GM12878 (cell line): ENCODE measurements around the gene RAD51B. TPM values are rescaled to one million over a fixed set of nuclear protein-coding genes. Genes with fewer than 3 reads are reported as not detected.
A peak's percentile ranks its signal among the peaks of the same experiment; 100 is the strongest.

Source experiments
- ATAC-seq: fragments of 200-7000 bp; cut with Tn5 transposase; 3 replicates; pipeline ENCODE4 v1.9.1; 2020; ENCODE audit warnings: mild to moderate bottlenecking, moderate library complexity
- BruUV-seq: library from RNA; stranded (reverse); fragments of 400-500 nt; replicated peaks from 2 replicates; lab custom pipeline; 2021; lab: Mats Ljungman, UMichigan
- CTCF ChIA-PET: fragments of 300-600 bp; sonication (Branson Sonifier 250); formaldehyde crosslinking; extraction: SDS; loops from one replicate; lab custom pipeline; 2021; ENCODE audit warnings: inconsistent platforms; lab: Yijun Ruan, JAX
- POLR2A ChIA-PET: fragments of 350-600 bp; formaldehyde crosslinking; extraction: SDS; loops from one replicate; lab custom pipeline; 2021; ENCODE audit warnings: inconsistent platforms; lab: Charles Lee
- RAD21 ChIA-PET: fragments of 300-600 bp; sonication (Branson Sonifier 250); formaldehyde crosslinking; loops from one replicate; lab custom pipeline; 2023; ENCODE audit warnings: antibody characterized with exemption; ENCODE audit not compliant: unreplicated experiment; lab: Charles Lee
- SMC1A ChIA-PET: fragments of 300-600 bp; sonication (Branson Sonifier 250); formaldehyde crosslinking; loops from one replicate; lab custom pipeline; 2023; ENCODE audit not compliant: unreplicated experiment, uncharacterized antibody; lab: Charles Lee
- DNase-seq: peaks from one replicate; pipeline ENCODE4 v3.0.0-alpha.2; 2011; ENCODE audit warnings: low read depth, low spot score
- FAIRE-seq: peaks from 3 replicates; lab custom pipeline; 2011; peaks lifted over from hg19 to GRCh38; lab: Jason Lieb, UNC
- H2AFZ ChIP-seq: 2 replicates; pipeline ENCODE4 v1.6.0; 2011; ENCODE audit warnings: low read depth, low read length, control low read depth; ENCODE audit not compliant: control insufficient read depth
- H3K27ac ChIP-seq: 2 replicates; pipeline ENCODE4 v1.5.1; 2011; ENCODE audit warnings: control low read depth; ENCODE audit not compliant: control insufficient read depth, insufficient read depth
- H3K27me3 ChIP-seq, 2 experiments: replicated peaks in 1 of 2; 2 replicates each; pipeline versions ENCODE4 v1.6.0 to v1.6.1; 2011; ENCODE audit warnings: low read length in 1 of 2; ENCODE audit not compliant: control insufficient read depth in 2 of 2, insufficient read depth in 2 of 2
- H3K36me3 ChIP-seq, 2 experiments: 2 replicates each; pipeline ENCODE4 v1.5.1; 2011; ENCODE audit warnings: low read length in 1 of 2; ENCODE audit not compliant: control insufficient read depth in 2 of 2, insufficient read depth in 2 of 2
- H3K4me1 ChIP-seq: 2 replicates; pipeline ENCODE4 v1.6.1; 2011; ENCODE audit warnings: mild to moderate bottlenecking, low read length, moderate library complexity, mixed read lengths; ENCODE audit not compliant: control insufficient read depth, insufficient read depth
- H3K4me2 ChIP-seq: 2 replicates; pipeline ENCODE4 v1.6.0; 2011; ENCODE audit warnings: control low read depth; ENCODE audit not compliant: control insufficient read depth, insufficient read depth
- H3K4me3 ChIP-seq: fragments of 200-600 bp; sonication (generic); 2 replicates; pipeline ENCODE4 v1.5.1; 2016
- H3K79me2 ChIP-seq: 2 replicates; pipeline ENCODE4 v1.6.0; 2011; ENCODE audit warnings: low read length; ENCODE audit not compliant: control insufficient read depth, insufficient read depth
- H3K9ac ChIP-seq: 2 replicates; pipeline ENCODE4 v1.8.0; 2011; ENCODE audit warnings: low read length, control low read depth, mixed read lengths; ENCODE audit not compliant: control insufficient read depth, insufficient read depth
- H3K9me3 ChIP-seq: replicated peaks from 3 replicates; pipeline ENCODE4 v1.5.1; 2011; ENCODE audit warnings: mild to moderate bottlenecking, low read length; ENCODE audit not compliant: control insufficient read depth, insufficient read depth
- H4K20me1 ChIP-seq: 2 replicates; pipeline ENCODE4 v1.6.0; 2011; ENCODE audit not compliant: control insufficient read depth, insufficient read depth
- ASH2L ChIP-seq: fragments of 300-600, 200-600 bp; sonication (generic); IDR thresholded peaks from 2 replicates; pipeline ENCODE4 v1.6.1; 2017; ENCODE audit warnings: low read depth, mild to moderate bottlenecking, borderline replicate concordance
- BACH1 ChIP-seq: fragments of 450-650 bp; IDR thresholded peaks from 2 replicates; pipeline ENCODE4 v1.6.1; 2017; ENCODE audit warnings: mild to moderate bottlenecking, borderline replicate concordance
- DPF2 ChIP-seq: fragments of 450-650 bp; IDR thresholded peaks from 2 replicates; pipeline ENCODE4 v1.6.1; 2017; ENCODE audit warnings: mild to moderate bottlenecking
- IKZF1 ChIP-seq: fragments of 450-650 bp; conservative IDR thresholded peaks from 2 replicates; pipeline ENCODE4 v1.6.1; 2017; ENCODE audit warnings: antibody characterized with exemption, mild to moderate bottlenecking
- IKZF2 ChIP-seq, 2 experiments: fragments of 450-650 bp; IDR thresholded peaks; 2 replicates each; pipeline ENCODE4 v1.6.1; 2017; ENCODE audit warnings: mild to moderate bottlenecking in 2 of 2, moderate library complexity in 2 of 2
- MTA2 ChIP-seq: fragments of 450-650 bp; IDR thresholded peaks from 2 replicates; pipeline ENCODE4 v1.6.1; 2016; ENCODE audit warnings: low read depth, mild to moderate bottlenecking, moderate library complexity
- NFYA ChIP-seq: IDR thresholded peaks from 2 replicates; pipeline ENCODE4 v1.6.1; 2011; ENCODE audit warnings: low read depth, mild to moderate bottlenecking, low read length, improper control_type of control experiment, borderline replicate concordance
- PAX8 ChIP-seq: fragments of 450-650 bp; IDR thresholded peaks from 2 replicates; pipeline ENCODE4 v1.6.1; 2017; ENCODE audit warnings: mild to moderate bottlenecking, moderate library complexity
- PML ChIP-seq: IDR thresholded peaks from 2 replicates; pipeline ENCODE4 v1.6.1; 2012; ENCODE audit warnings: low read length, inconsistent platforms
- STAT1 ChIP-seq: fragments of 450-650 bp; conservative IDR thresholded peaks from 2 replicates; pipeline ENCODE4 v1.6.1; 2014; ENCODE audit warnings: antibody characterized with exemption, mild to moderate bottlenecking
- YY1 ChIP-seq: IDR thresholded peaks from 2 replicates; pipeline ENCODE4 v1.6.1; 2011; ENCODE audit warnings: low read depth, mild to moderate bottlenecking, low read length
- ZZZ3 ChIP-seq: IDR thresholded peaks from 2 replicates; pipeline ENCODE4 v1.6.1; 2011; ENCODE audit warnings: low read depth; ENCODE audit not compliant: control insufficient read depth, insufficient read length
- WGBS: methylation state at CpG from one replicate; pipeline ENCODE4 v1.1.6; 2016; ENCODE audit warnings: low lambda C conversion rate; ENCODE audit not compliant: insufficient replicate concordance, insufficient coverage; ENCODE audit errors: missing lambda C conversion rate; 5-methylcytosine and 5-hydroxymethylcytosine counted together
- in situ Hi-C: fragments of 300-500 bp; cut with MboI; formaldehyde crosslinking; loops from 9 replicates; pipeline ENCODE4 v1.14.3; 2018; ENCODE audit warnings: mixed read lengths
- intact Hi-C: fragments of 100-400 bp; cut with micrococcal nuclease; formaldehyde crosslinking; loops from one replicate; pipeline ENCODE4 v1.14.2; 2022; ENCODE audit not compliant: unreplicated experiment
- polyA plus RNA-seq, 11 experiments: library from polyadenylated mRNA; depleted of rRNA in 4 of 11; unstranded in 6 of 11; stranded (reverse) in 5 of 11; fragments of >200 nt; fragmentation: Nextera tagmentation in 4 of 11; fragmentation: Illumina TruSeq in 1 of 11; extraction: Ambion mirVana in 4 of 11; extraction: Trizol in 1 of 11; gene quantifications; 1 replicate in 1 of 11; 2 replicates in 10 of 11; pipeline versions ENCODE4 v1.2.1 to v1.2.3, GENCODE V29; 2011 to 2016; ENCODE audit warnings: inconsistent platforms in 2 of 11, missing spikeins in 2 of 11, low read depth in 1 of 11
- total RNA-seq, 4 experiments: library from RNA; depleted of rRNA in 3 of 4; stranded (reverse); fragments of >200 nt in 3 of 4; fragmentation: Illumina TruSeq in 1 of 4; extraction: Trizol in 1 of 4; gene quantifications; 2 replicates each; pipeline versions ENCODE4 v1.2.1 to v1.2.3, GENCODE V29; 2013 to 2021
- TF ChIP-seq, protein P1 (sequence below): fragments of 150-350 bp; IDR thresholded peaks from 2 replicates; pipeline ENCODE4 v1.6.1; 2014; ENCODE audit warnings: mild to moderate bottlenecking, low read depth, low read length
- TF ChIP-seq, protein P2 (sequence below): fragments of 450-650 bp; IDR thresholded peaks from 2 replicates; pipeline ENCODE4 v1.6.1; 2017; ENCODE audit warnings: low read depth, mild to moderate bottlenecking, moderate library complexity
- TF ChIP-seq, protein P3 (sequence below): IDR thresholded peaks from 2 replicates; pipeline ENCODE4 v1.6.1; 2012; ENCODE audit warnings: mild to moderate bottlenecking, low read depth, low read length
- TF ChIP-seq, protein P4 (sequence below): fragments of 450-650 bp; IDR thresholded peaks from 2 replicates; pipeline ENCODE4 v1.6.1; 2014; ENCODE audit warnings: mild to moderate bottlenecking

The RAD51B gene
- total and polyA plus RNA-seq, 10 of the 15 experiments (the other 5 are each of a cell fraction or from before 2014, with no cell fraction given) = 9.8 to 26.8 (median 21.3) TPM

DNA sequence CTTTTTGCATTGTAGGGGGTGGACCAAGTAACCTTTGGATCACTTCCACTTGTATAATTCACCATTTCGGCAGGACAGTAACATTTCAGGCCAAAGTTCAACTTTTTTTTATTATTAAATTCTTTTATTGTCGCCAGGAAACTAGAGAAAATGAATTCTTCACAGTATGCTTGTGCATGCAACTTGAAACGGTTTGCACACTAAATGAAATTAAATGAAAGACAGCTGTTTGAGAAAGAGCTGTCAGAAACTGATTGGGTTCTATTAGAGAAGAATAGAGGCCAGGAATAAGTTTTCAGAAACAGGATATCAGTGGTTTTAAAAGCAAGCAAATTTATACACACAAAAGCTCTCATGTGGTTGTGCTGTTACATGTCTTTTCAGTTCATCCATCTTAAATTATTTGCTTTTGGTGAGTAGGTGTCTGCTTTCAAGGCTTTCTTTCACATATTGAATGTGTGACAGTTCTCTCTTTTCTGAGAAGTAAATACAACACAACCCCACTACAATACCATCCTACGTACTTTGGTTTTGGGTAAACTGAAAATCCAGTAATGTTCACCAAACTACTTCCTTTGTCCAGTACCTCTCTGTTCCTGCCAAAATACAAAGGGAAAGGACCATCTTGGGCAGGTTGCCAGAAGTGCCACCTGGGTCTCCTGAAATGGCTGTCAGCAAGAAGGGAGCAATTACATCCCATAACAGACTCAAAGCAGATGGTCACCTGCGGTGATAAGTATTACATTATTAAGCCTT, 291.7 kb downstream of the RAD51B start:
- no peak overlapping the region for H3K9ac ChIP-seq
- TF ChIP-seq ASH2L = no peak
- no peak for TF ChIP-seq NFYA
- peak in 1 of 2 experiments; percentile 36; a peak in 3 of 4 replicates for TF ChIP-seq IKZF2 (IDR thresholded peaks at IDR 0.05)
- TF ChIP-seq STAT1 = no peak
- TF ChIP-seq MTA2 = peak; percentile 38; the same call in 1 of the 2 replicates
- TF ChIP-seq YY1 = 0 out of 2 replicates have a peak, but pooled peaks have one; percentile 11
- TF ChIP-seq PAX8 = no peak
- TF ChIP-seq DPF2 = 0 out of 2 replicates have a peak, but pooled peaks have one; percentile 38
- TF ChIP-seq, protein P1, sequence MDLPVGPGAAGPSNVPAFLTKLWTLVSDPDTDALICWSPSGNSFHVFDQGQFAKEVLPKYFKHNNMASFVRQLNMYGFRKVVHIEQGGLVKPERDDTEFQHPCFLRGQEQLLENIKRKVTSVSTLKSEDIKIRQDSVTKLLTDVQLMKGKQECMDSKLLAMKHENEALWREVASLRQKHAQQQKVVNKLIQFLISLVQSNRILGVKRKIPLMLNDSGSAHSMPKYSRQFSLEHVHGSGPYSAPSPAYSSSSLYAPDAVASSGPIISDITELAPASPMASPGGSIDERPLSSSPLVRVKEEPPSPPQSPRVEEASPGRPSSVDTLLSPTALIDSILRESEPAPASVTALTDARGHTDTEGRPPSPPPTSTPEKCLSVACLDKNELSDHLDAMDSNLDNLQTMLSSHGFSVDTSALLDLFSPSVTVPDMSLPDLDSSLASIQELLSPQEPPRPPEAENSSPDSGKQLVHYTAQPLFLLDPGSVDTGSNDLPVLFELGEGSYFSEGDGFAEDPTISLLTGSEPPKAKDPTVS = no peak
- TF ChIP-seq ZZZ3 = no peak
- TF ChIP-seq, protein P2, sequence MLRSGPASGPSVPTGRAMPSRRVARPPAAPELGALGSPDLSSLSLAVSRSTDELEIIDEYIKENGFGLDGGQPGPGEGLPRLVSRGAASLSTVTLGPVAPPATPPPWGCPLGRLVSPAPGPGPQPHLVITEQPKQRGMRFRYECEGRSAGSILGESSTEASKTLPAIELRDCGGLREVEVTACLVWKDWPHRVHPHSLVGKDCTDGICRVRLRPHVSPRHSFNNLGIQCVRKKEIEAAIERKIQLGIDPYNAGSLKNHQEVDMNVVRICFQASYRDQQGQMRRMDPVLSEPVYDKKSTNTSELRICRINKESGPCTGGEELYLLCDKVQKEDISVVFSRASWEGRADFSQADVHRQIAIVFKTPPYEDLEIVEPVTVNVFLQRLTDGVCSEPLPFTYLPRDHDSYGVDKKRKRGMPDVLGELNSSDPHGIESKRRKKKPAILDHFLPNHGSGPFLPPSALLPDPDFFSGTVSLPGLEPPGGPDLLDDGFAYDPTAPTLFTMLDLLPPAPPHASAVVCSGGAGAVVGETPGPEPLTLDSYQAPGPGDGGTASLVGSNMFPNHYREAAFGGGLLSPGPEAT = peak; percentile 61
- TF ChIP-seq, protein P3, sequence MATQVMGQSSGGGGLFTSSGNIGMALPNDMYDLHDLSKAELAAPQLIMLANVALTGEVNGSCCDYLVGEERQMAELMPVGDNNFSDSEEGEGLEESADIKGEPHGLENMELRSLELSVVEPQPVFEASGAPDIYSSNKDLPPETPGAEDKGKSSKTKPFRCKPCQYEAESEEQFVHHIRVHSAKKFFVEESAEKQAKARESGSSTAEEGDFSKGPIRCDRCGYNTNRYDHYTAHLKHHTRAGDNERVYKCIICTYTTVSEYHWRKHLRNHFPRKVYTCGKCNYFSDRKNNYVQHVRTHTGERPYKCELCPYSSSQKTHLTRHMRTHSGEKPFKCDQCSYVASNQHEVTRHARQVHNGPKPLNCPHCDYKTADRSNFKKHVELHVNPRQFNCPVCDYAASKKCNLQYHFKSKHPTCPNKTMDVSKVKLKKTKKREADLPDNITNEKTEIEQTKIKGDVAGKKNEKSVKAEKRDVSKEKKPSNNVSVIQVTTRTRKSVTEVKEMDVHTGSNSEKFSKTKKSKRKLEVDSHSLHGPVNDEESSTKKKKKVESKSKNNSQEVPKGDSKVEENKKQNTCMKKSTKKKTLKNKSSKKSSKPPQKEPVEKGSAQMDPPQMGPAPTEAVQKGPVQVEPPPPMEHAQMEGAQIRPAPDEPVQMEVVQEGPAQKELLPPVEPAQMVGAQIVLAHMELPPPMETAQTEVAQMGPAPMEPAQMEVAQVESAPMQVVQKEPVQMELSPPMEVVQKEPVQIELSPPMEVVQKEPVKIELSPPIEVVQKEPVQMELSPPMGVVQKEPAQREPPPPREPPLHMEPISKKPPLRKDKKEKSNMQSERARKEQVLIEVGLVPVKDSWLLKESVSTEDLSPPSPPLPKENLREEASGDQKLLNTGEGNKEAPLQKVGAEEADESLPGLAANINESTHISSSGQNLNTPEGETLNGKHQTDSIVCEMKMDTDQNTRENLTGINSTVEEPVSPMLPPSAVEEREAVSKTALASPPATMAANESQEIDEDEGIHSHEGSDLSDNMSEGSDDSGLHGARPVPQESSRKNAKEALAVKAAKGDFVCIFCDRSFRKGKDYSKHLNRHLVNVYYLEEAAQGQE = no peak
- TF ChIP-seq, protein P4, sequence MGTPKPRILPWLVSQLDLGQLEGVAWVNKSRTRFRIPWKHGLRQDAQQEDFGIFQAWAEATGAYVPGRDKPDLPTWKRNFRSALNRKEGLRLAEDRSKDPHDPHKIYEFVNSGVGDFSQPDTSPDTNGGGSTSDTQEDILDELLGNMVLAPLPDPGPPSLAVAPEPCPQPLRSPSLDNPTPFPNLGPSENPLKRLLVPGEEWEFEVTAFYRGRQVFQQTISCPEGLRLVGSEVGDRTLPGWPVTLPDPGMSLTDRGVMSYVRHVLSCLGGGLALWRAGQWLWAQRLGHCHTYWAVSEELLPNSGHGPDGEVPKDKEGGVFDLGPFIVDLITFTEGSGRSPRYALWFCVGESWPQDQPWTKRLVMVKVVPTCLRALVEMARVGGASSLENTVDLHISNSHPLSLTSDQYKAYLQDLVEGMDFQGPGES = no peak
- peak; percentile 44; the same call in 1 of the 2 replicates for TF ChIP-seq IKZF1
- TF ChIP-seq PML = no peak
- no peak for TF ChIP-seq BACH1

More for the DNA sequence above, 291.7 kb downstream of the RAD51B start:
- ChIA-PET RAD21 (interaction anchor here (0.5 to 1.3 kb wide), 3 partner anchors 107 to 124 kb away, joined by 3 to 4 read pairs (median 3); no protein-coding TSS in a partner anchor), CTCF (interaction anchor here (2.3 kb wide), 1 partner anchor 17 kb away, joined by 8 read pairs; no protein-coding TSS in a partner anchor), POLR2A (no interaction called here), SMC1A (interaction anchor here (0.6 to 1.4 kb wide), 6 partner anchors 22 to 907 kb away, joined by 3 to 4 read pairs (median 4); no protein-coding TSS in a partner anchor)
- H3K79me2 ChIP-seq = no peaks in the 10 kb centered on the region
- peak; percentile 50 for ATAC-seq
- in situ Hi-C loops (no loop called here), intact Hi-C loops (no loop called here)
- H4K20me1 ChIP-seq = no peaks in the 10 kb centered on the region
- no peaks in the 10 kb centered on the region for H3K36me3 ChIP-seq
- no TSS peak for BruUV-seq
- peak; percentile 21 for DNase-seq
- H3K27me3 ChIP-seq = no peaks in the 10 kb centered on the region
- H2AFZ ChIP-seq = no peak overlapping the region
- no peaks in the 10 kb centered on the region for H3K9me3 ChIP-seq
- H3K4me2 ChIP-seq = no peak overlapping the region
- no peak overlapping the region for H3K27ac ChIP-seq
- 73% methylated on average over 5 of the region's 5 CpGs for WGBS
- FAIRE-seq = no peak
- H3K4me3 ChIP-seq = no peak overlapping the region
- H3K4me1 ChIP-seq = peaks cover 3% of the 10 kb centered on the region
